ENCODE data around the gene QSOX1. TPM values are rescaled to one million over a fixed set of nuclear protein-coding genes. Genes with fewer than 3 reads are reported as not detected.

Gene QSOX1
- total and polyA plus RNA-seq, 9 of the 15 experiments (the other 6 are each of a cell fraction or from before 2014, with no cell fraction given), result 4.0 to 53.1 (median 15.0) TPM

DNA sequence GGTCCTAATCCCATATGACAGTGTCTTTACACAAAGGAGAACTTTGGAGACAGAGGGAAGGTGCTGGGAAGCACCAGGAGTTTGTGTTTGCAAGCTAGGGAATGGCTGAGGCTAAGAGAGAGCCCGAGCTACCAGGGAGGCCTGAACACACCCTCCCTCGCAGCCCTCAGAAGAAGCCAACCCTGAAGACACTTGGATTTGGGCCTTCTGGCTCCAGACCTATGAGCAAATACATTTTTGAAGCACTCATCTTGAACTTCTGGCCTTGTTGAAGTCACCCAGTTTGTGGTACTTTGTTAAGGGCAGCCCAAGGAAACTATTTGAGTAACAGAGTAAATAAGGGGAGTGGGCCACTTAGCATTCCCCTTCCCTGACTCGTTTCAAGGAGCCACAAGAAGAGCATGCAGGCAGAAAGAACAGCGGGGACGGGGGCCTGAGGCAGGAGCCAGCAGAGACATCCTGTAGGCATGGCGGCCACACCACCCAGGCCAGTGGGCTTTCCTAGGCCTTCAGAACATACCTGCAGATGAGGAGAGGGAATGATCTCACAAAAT is 13.2 kb upstream of the QSOX1 start:
- Histone ChIP-seq H3K9me1 (ENCODE audit: control insufficient read depth, insufficient read depth, low read length) (no peaks in the 10 kb centered on the region), H4K20me1 (replicated peaks; ENCODE audit: control insufficient read depth, insufficient read depth, low read length) (no peaks in the 10 kb centered on the region), H3K27me3 (ENCODE audit: control insufficient read depth in 2 of 2, insufficient read depth in 2 of 2, low read length in 2 of 2) (no peaks in the 10 kb centered on the region), H2AFZ (ENCODE audit: low read depth, low read length) (peak overlapping the region; percentile 16; the same call in 1 of the 2 replicates), H3K4me2 (ENCODE audit: insufficient read depth, low read length) (no peak overlapping the region), H3K27ac (ENCODE audit: extremely low read depth, low read depth, low read length) (no peak overlapping the region), H3K4me1 (replicated peaks in 1 of 2; ENCODE audit: control insufficient read depth in 2 of 2, insufficient read depth in 2 of 2, low read length in 2 of 2) (no peaks in the 10 kb centered on the region), H3K79me2 (ENCODE audit: control insufficient read depth, insufficient read depth, low read length) (no peaks in the 10 kb centered on the region), H3K36me3 (ENCODE audit: control insufficient read depth, insufficient read depth, low read length) (no peaks in the 10 kb centered on the region), H3K9me3 (replicated peaks; ENCODE audit: control insufficient read depth, insufficient read depth, low read depth, low read length) (no peaks in the 10 kb centered on the region), H3K4me3 (no peak overlapping the region), H3K9ac (ENCODE audit: insufficient read depth in 1 of 2, low read depth in 2 of 2, low read length in 2 of 2) (no peak overlapping the region)
- peak; percentile 22; the same call in 1 of the 3 replicates for ATAC-seq
- WGBS (ENCODE audit: insufficient coverage, low coverage, missing lambda C conversion rate), result 38% methylated on average over 6 of the region's 6 CpGs
- in situ Hi-C loops (cut with MboI) (no loop called here), intact Hi-C loops (cut with micrococcal nuclease) (no loop called here)
- no peak for FAIRE-seq
- BruUV-seq (replicated peaks), result no TSS peak
- no peak for TF ChIP-seq CHD1 (IDR thresholded peaks at IDR 0.05; ENCODE audit: low read length)
- TF ChIP-seq, protein P1, sequence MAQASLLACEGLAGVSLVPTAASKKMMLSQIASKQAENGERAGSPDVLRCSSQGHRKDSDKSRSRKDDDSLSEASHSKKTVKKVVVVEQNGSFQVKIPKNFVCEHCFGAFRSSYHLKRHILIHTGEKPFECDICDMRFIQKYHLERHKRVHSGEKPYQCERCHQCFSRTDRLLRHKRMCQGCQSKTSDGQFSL (CRISPR knock-in tag; IDR thresholded peaks at IDR 0.05), result no peak
- TF ChIP-seq, protein P1 (tag; IDR thresholded peaks at IDR 0.05), result no peak
- CTCF ChIA-PET (ENCODE audit: low intra/inter-chr PET ratio), result no interaction called here
- no peak for DNase-seq (ENCODE audit: extremely low read depth in 1 of 4, low spot score in 3 of 4)
- POLR2A ChIA-PET, result no interaction called here

DNA sequence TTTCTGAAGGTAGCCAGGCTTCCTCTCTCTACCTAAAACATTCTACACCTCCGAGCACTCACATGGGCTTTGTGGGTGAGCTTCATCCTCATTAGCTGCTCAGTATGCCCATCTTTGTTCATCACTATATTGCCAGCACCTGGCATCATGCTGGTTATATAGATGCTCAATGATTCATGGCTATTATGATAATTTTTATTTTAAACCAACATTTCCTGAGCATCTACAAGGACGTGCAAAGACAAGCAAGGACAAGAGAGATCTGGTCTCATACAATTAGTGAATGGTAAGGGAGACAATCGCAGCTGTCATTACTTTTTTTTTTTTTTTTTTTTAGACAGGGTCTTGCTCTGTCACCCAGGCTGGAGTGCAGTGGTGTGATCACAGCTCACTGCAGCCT is 11.3 kb upstream of the QSOX1 start:
- no peaks in the 10 kb centered on the region for H3K9me1 ChIP-seq (ENCODE audit: control insufficient read depth, insufficient read depth, low read length)
- no peaks in the 10 kb centered on the region for H3K4me1 ChIP-seq (replicated peaks in 1 of 2; ENCODE audit: control insufficient read depth in 2 of 2, insufficient read depth in 2 of 2, low read length in 2 of 2)
- no peak overlapping the region for H3K27ac ChIP-seq (ENCODE audit: extremely low read depth, low read depth, low read length)
- H3K27me3 ChIP-seq (ENCODE audit: control insufficient read depth in 2 of 2, insufficient read depth in 2 of 2, low read length in 2 of 2), result no peaks in the 10 kb centered on the region
- H4K20me1 ChIP-seq (replicated peaks; ENCODE audit: control insufficient read depth, insufficient read depth, low read length), result no peaks in the 10 kb centered on the region
- no peaks in the 10 kb centered on the region for H3K36me3 ChIP-seq (ENCODE audit: control insufficient read depth, insufficient read depth, low read length)
- 5% methylated on average over 3 of the region's 3 CpGs for WGBS (ENCODE audit: insufficient coverage, low coverage, missing lambda C conversion rate)
- CTCF ChIA-PET (ENCODE audit: low intra/inter-chr PET ratio), result no interaction called here
- intact Hi-C loops (cut with micrococcal nuclease), result no loop called here
- H3K4me2 ChIP-seq (ENCODE audit: insufficient read depth, low read length), result no peak overlapping the region
- BruUV-seq (replicated peaks), result no TSS peak
- FAIRE-seq, result no peak
- H2AFZ ChIP-seq (ENCODE audit: low read depth, low read length), result no peak overlapping the region
- H3K79me2 ChIP-seq (ENCODE audit: control insufficient read depth, insufficient read depth, low read length), result no peaks in the 10 kb centered on the region
- no peaks in the 10 kb centered on the region for H3K9me3 ChIP-seq (replicated peaks; ENCODE audit: control insufficient read depth, insufficient read depth, low read depth, low read length)
- in situ Hi-C loops (cut with MboI), result no loop called here
- no peak overlapping the region for H3K4me3 ChIP-seq
- H3K9ac ChIP-seq (ENCODE audit: insufficient read depth in 1 of 2, low read depth in 2 of 2, low read length in 2 of 2), result no peak overlapping the region
- POLR2A ChIA-PET, result interaction anchor here (0.8 kb wide), 1 partner anchor 12 kb away, joined by 3 read pairs; no protein-coding TSS in a partner anchor
- ATAC-seq, result no peak
- DNase-seq (ENCODE audit: extremely low read depth in 1 of 4, low spot score in 3 of 4), result no peak
- no peak for TF ChIP-seq ZNF764 (CRISPR knock-in tag; IDR thresholded peaks at IDR 0.05; ENCODE audit: low read depth)
- TF ChIP-seq MCM2 (IDR thresholded peaks at IDR 0.05; ENCODE audit: low read depth), result no peak
- no peak for TF ChIP-seq BRD9 (IDR thresholded peaks at IDR 0.05; ENCODE audit: low read depth, partially characterized antibody)
- no peak for TF ChIP-seq RBM39 (optimal IDR thresholded peaks at IDR 0.05; ENCODE audit: low read depth, low read length)
- no peak for TF ChIP-seq SAFB2 (IDR thresholded peaks at IDR 0.05; ENCODE audit: borderline replicate concordance, low read depth, low read length, severe bottlenecking)
- no peak for TF ChIP-seq POLR2AphosphoS5 (IDR thresholded peaks at IDR 0.05; ENCODE audit: control insufficient read depth, insufficient read depth, low read depth, low read length)
- TF ChIP-seq, protein P2, sequence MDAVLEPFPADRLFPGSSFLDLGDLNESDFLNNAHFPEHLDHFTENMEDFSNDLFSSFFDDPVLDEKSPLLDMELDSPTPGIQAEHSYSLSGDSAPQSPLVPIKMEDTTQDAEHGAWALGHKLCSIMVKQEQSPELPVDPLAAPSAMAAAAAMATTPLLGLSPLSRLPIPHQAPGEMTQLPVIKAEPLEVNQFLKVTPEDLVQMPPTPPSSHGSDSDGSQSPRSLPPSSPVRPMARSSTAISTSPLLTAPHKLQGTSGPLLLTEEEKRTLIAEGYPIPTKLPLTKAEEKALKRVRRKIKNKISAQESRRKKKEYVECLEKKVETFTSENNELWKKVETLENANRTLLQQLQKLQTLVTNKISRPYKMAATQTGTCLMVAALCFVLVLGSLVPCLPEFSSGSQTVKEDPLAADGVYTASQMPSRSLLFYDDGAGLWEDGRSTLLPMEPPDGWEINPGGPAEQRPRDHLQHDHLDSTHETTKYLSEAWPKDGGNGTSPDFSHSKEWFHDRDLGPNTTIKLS (IDR thresholded peaks at IDR 0.05; ENCODE audit: borderline replicate concordance, low read depth), result no peak

Data from K562 (cell line).